Measurements from ENCODE around the gene IRX3. TPM values are rescaled to one million over a fixed set of nuclear protein-coding genes. Genes with fewer than 3 reads are reported as not detected.
A peak's percentile ranks its signal among the peaks of the same experiment; 100 is the strongest.

The IRX3 gene
- total and polyA plus RNA-seq, 2 of the 8 experiments (the other 6 are each of a cell fraction or from before 2014, with no cell fraction given), result 0.50 to 1.6 TPM

DNA sequence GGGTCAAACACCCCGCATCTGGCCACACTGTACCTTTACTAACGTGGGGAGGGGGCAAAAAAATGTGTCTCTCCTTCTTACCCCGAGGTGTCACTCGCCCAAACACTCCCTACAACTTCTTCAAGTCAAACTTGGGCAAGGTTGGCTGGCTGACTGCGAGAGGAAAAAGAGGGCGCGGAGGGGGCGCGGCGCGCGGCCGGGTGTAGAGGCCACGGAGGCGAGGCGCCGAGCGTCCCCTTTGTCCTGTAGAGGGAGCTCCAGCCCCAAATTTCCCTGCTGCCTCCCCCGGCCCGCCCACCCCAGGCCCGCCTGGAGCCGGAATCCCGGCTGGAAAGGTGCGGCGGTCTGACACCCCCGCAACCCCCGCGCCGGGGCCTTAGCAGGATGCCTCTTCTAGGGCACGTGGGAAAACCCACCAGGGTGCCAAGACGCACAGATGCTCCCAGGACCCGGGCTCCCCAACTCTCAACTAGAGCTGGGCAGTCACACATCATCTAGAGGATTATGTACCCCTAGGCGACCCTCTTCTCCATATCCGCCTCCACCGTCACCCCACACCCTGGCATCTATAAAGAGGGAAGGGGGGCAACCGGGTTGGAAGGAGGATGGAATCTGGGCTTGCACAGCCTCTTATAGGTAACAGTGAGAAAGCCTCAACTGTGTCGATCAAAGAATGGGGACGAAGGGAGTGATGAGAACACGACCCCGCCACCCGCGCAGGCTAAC is 4.2 kb downstream of the IRX3 start (continued):
- TF ChIP-seq RAD21 (IDR thresholded peaks at IDR 0.05 in 1 of 2, conservative IDR thresholded peaks at IDR 0.05 in 1 of 2; ENCODE audit: low read depth in 2 of 2, low read length in 2 of 2) (peak; percentile 68 to 74), RBBP5 (IDR thresholded peaks at IDR 0.05; ENCODE audit: borderline replicate concordance, low read depth, low read length) (0 out of 2 replicates have a peak, but pooled peaks have one; percentile 19), BCL11A (IDR thresholded peaks at IDR 0.05; ENCODE audit: low read depth in 2 of 2, low read length in 2 of 2) (no peak), HDAC2 (IDR thresholded peaks at IDR 0.05; ENCODE audit: borderline replicate concordance in 1 of 2, low read depth in 2 of 2, low read length in 2 of 2) (0 out of 4 replicates have a peak, but pooled peaks of 1 of the 2 experiments have one; percentile 17)

All from H1 (cell line).